ENCODE measurements around the gene SH3BGRL.

Gene SH3BGRL

GRCh38 chrX:81201671-81202455 is at the start of gene SH3BGRL, which contains the start of gene HMGN5:
TSS of gene SH3BGRL (plus strand) at chrX:81202102. CDS start at chrX:81202201, 99 bp downstream.
TSS of gene HMGN5 (minus strand) at chrX:81201913. CDS start at chrX:81121549, 80,364 bp downstream.
- in situ Hi-C loops (cut with MboI; ENCODE audit: low pct_unique_long_range_greater_than_20kb, low sequenced_read_pairs), result no loop called here
- DNase-seq, result peak; percentile 97

DNA sequence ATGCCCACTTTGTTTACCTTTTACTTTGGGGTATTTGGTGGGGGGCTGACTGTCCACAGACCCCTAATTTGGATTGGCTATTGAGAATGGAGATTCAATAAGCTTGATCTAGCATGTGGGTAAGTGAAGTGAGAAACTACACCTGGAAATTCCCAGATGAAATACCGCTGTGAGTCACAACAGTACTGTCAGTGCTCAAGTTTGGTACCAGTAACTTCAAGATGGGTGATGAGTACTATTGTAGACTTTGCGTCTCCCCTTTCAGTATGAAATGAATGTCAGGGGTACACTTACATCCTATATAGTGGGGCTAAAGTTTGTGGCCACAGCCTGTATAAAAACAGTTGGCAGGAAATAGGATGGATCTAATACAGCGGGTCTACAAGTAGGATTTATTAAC is 33.5 kb upstream of the SH3BGRL start:
- in situ Hi-C loops (cut with MboI; ENCODE audit: low pct_unique_long_range_greater_than_20kb, low sequenced_read_pairs), result no loop called here
- no peak for DNase-seq

- DNase-seq, result peak; percentile 62
- in situ Hi-C loops (cut with MboI; ENCODE audit: low pct_unique_long_range_greater_than_20kb, low sequenced_read_pairs), result no loop called here
These were observed 27.6 kb upstream of the SH3BGRL start for GRCh38 chrX:81174286-81174685.

DNA sequence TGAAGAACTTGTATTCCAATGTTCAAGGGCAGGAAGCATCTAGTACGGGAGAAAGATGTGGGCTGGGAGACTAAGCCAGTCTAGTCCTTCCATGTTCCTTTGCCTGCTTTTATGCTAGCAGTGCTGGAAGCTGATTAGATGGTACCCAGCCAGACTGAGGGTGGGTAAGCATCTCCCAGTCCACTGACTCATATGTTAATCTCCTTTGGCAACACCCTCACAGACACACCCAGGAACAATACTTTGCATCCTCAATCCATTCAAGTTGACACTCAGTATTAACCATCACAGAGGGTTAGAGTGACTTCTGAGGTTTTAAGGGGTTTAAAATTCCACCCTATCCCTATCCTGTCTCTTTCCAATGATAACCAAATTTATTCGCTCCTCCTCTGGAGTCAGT is 6.6 kb upstream of the SH3BGRL start:
- no peak for DNase-seq
- in situ Hi-C loops (cut with MboI; ENCODE audit: low pct_unique_long_range_greater_than_20kb, low sequenced_read_pairs), result loop anchor here (25.0 kb wide), 1 partner anchor 167 kb away; no protein-coding TSS in a partner anchor

GRCh38 chrX:81195712-81196111 is 6.2 kb upstream of the SH3BGRL start:
- in situ Hi-C loops (cut with MboI; ENCODE audit: low pct_unique_long_range_greater_than_20kb, low sequenced_read_pairs), result loop anchor here (25.0 kb wide), 1 partner anchor 167 kb away; no protein-coding TSS in a partner anchor
- DNase-seq, result peak; percentile 83

DNA sequence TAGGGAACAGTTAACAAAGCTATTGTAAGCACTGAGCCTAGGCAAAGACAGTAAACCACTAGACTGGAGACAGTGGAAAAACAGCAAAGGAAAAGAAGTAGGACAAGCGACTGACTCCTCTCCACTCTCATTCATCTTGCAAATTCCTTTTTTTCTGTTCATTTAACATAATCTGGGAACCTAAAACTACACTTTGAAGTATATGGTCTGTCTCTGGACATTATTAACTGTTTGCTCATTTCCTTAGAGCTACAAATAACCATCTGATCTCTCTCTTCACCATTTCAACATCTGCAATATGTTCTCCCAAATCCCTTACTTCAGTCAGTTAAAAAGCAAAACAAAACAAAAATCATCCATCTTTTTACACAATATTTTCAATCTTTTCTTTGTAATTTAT is 831 bp upstream of the SH3BGRL start:
- no peak for DNase-seq
- in situ Hi-C loops (cut with MboI; ENCODE audit: low pct_unique_long_range_greater_than_20kb, low sequenced_read_pairs), result no loop called here

DNA sequence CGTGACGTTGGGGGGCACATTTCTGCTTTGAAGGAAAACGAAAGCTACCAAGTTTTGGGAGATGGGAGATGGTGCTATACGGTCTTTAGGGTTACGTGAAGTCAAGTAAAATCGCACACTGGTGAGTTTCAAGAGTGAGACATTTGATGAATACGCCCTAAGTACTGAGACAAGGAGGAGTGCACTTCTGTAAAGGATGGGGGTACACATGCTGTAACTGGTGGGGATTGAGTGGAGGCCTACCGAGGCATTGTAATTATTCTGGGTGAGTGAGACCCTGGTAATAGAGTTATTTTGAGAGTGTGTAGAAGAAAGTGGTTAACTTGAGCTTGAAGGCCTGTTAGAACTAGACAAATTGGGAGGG is 536 bp downstream of the SH3BGRL start:
- in situ Hi-C loops (cut with MboI; ENCODE audit: low pct_unique_long_range_greater_than_20kb, low sequenced_read_pairs), result no loop called here
- DNase-seq, result no peak

DNA sequence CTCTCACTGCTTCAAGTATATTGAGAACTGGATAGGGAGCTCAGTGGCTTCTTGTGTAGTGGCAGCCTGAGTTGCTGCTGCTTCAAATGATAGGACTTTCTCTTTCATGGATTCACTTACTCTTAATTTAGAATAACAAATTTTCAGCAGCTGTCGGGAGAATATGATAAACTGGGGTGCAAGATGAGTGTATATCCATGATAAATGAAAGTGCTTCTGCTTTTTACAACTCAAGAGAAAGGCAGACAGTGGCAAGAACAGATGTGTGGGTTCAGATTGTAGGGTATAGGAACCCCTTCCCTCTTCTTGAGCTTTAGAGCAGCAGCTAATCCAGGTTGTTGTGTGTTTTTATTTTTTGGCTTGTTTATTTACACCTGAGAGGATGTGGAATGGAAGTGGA is 1.0 kb downstream of the SH3BGRL start:
- DNase-seq, result peak; percentile 54
- in situ Hi-C loops (cut with MboI; ENCODE audit: low pct_unique_long_range_greater_than_20kb, low sequenced_read_pairs), result no loop called here

DNA sequence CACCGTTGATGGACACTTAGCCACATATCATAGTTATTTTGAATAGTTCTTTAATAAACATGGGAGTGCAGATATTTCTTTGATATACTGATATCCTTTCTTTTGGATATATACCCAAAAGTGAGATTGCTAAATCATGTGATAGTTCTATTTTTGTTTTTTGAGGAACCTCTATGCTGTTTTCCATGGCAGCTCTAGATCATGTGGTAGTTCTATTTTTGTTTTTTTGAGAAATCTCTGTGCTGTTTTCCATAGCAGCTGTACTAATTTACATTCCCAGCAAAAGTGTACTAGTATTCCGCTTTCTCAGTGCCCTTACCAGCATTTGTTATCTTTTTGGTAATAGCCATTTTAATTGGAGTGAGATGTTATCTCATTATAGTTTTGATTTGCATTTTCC is 3.6 kb downstream of the SH3BGRL start:
- DNase-seq, result no peak
- in situ Hi-C loops (cut with MboI; ENCODE audit: low pct_unique_long_range_greater_than_20kb, low sequenced_read_pairs), result no loop called here

GRCh38 chrX:81206476-81206875 is 4.6 kb downstream of the SH3BGRL start:
- in situ Hi-C loops (cut with MboI; ENCODE audit: low pct_unique_long_range_greater_than_20kb, low sequenced_read_pairs), result no loop called here
- DNase-seq, result peak; percentile 73

DNA sequence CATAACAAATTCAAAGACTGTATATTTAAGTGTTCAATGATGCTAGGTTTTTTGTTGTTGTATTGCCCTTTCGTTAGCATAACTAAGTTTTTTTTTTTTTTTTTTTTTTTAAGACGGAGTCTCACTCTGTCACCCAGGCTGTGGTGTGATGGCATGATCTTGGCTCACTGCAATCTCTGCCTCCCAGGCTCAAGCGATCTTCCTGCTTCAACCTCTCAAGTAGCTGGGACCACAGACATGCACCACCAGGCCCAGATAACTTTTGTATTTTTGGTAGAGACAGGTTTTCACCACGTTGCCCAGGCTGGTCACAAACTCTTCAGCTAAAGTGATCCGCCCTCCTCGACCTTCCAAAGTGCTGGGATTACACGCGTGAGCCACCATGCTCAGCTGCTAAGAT is 7.0 kb downstream of the SH3BGRL start:
- no peak for DNase-seq
- in situ Hi-C loops (cut with MboI; ENCODE audit: low pct_unique_long_range_greater_than_20kb, low sequenced_read_pairs), result no loop called here

GRCh38 chrX:81215685-81216084 is 13.8 kb downstream of the SH3BGRL start:
- DNase-seq, result no peak
- in situ Hi-C loops (cut with MboI; ENCODE audit: low pct_unique_long_range_greater_than_20kb, low sequenced_read_pairs), result no loop called here

GRCh38 chrX:81229229-81229628 is 27.3 kb downstream of the SH3BGRL start:
- in situ Hi-C loops (cut with MboI; ENCODE audit: low pct_unique_long_range_greater_than_20kb, low sequenced_read_pairs), result no loop called here
- no peak for DNase-seq

- DNase-seq, result no peak
- in situ Hi-C loops (cut with MboI; ENCODE audit: low pct_unique_long_range_greater_than_20kb, low sequenced_read_pairs), result no loop called here
These were observed 28.0 kb downstream of the SH3BGRL start for GRCh38 chrX:81229901-81230300.

DNA sequence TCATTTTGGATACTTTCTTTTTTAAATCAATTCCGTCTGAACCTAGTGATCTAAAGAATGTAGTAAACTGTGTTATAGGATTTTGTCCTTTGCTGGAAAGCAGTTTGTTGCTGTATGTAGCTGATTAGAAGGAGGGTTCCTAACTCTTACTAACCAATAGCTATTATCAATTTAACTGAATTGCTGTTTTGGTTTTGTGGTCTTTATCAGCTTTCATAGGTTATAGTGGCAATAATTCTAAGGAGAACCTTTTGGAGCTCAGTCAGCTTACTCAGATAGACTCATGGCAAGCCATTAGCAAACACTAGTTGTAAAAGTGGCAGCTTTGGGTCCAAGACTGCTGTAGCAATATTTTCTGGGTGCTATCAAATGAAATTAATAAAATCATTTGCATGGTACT is 29.6 kb downstream of the SH3BGRL start:
- in situ Hi-C loops (cut with MboI; ENCODE audit: low pct_unique_long_range_greater_than_20kb, low sequenced_read_pairs), result no loop called here
- DNase-seq, result no peak

GRCh38 chrX:81232218-81232617 is 30.3 kb downstream of the SH3BGRL start:
- in situ Hi-C loops (cut with MboI; ENCODE audit: low pct_unique_long_range_greater_than_20kb, low sequenced_read_pairs), result no loop called here
- no peak for DNase-seq

DNA sequence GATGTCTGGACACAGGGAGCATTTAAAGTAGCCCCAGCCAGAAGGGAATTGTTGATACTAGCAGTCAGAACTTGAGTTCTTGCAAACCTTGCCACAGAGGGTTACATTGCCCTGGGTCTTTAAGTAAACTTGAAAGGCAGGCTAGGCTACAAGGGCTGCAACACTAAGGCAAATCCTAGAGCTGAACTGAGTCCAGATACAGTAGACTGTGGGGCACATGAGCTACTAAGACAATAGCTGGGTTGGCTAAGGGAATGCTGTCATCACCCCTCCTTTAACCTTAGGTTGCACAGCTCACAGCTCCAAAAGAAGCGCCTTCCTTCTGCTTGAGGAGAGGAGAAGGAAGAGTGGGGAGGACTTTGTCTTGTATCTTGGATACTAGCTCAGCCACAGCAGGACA is 35.6 kb downstream of the SH3BGRL start:
- in situ Hi-C loops (cut with MboI; ENCODE audit: low pct_unique_long_range_greater_than_20kb, low sequenced_read_pairs), result no loop called here
- no peak for DNase-seq

GRCh38 chrX:81238166-81238565 is 36.3 kb downstream of the SH3BGRL start:
- in situ Hi-C loops (cut with MboI; ENCODE audit: low pct_unique_long_range_greater_than_20kb, low sequenced_read_pairs), result no loop called here

DNA sequence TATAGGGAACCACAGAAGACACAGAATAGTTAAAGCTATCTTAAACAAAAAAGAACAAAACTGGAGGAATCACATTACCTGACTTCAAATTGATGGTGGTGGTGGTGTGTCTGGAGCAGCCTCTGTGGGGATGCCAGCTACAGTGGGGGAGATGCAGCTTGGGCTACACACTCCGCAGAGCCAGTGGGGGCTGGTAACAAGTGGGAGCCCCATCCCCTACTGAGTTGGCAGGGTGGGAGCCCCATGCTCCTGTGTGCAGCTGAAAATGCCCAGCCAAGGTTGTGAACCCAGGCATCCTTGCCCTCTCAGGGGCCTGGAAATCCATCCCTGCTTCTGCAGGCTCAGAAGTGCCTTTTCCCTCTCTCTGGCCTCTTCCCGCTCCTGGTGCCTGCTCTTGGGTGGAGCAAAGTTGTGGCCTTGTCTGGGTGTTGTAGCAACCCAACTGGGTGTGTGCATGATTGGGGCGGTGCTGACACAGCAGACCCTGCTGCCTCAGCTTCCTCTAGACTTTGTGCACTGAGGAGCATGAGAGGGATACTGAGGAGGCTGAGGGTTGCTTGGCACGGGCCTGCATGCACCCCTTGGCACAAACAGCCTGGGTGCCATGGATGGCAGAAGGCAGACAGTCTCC is 38.9 kb downstream of the SH3BGRL start:
- DNase-seq, result no peak
- in situ Hi-C loops (cut with MboI; ENCODE audit: low pct_unique_long_range_greater_than_20kb, low sequenced_read_pairs), result no loop called here

More at GRCh38 chrX:81238166-81238565, 36.3 kb downstream of the SH3BGRL start:
- no peak for DNase-seq

GRCh38 chrX:81241753-81242152 is 39.9 kb downstream of the SH3BGRL start:
- in situ Hi-C loops (cut with MboI; ENCODE audit: low pct_unique_long_range_greater_than_20kb, low sequenced_read_pairs), result no loop called here

DNA sequence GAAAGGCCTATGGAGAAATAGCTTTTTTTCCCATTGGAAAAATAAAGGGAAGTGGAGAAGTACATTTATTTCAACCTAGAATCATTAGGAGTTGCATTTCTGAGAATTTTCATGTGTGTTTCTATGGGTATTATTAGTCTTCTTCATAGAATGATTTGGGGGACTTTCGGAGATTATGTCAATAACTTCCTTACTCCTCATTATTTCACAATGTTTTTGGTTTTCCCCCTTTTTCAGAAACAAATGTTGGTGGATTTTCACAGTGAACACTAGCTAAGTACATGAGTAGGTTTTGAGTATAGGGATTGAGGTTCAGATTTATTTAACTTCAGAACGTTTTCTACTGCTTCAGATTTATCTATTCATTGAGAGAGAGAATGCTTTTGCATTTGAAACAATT is 54.0 kb downstream of the SH3BGRL start:
- DNase-seq, result no peak
- in situ Hi-C loops (cut with MboI; ENCODE audit: low pct_unique_long_range_greater_than_20kb, low sequenced_read_pairs), result no loop called here

More at GRCh38 chrX:81241753-81242152, 39.9 kb downstream of the SH3BGRL start:
- DNase-seq, result no peak

Measured in KBM-7 (cell line).